Spinal cord (tissue), 10 donors: ENCODE results near the gene HMGXB4. TPM values are rescaled to one million over a fixed set of nuclear protein-coding genes. Genes with fewer than 3 reads are reported as not detected.

Source experiments
- DNase-seq, 6 donors: peaks; one replicate each; pipeline versions ENCODE4 v3.0.0 to v3.0.0-alpha.2; 2013 to 2015; ENCODE audit warnings: low spot score in 6 of 6, low read depth in 4 of 6
- H3K27ac ChIP-seq: one replicate; pipeline ENCODE4 v1.5.1; 2013; ENCODE audit warnings: low read depth, low read length, control low read depth
- H3K27me3 ChIP-seq: one replicate; pipeline ENCODE4 v1.6.1; 2013; ENCODE audit warnings: low read length; ENCODE audit not compliant: control insufficient read depth, insufficient read depth
- H3K36me3 ChIP-seq: one replicate; pipeline ENCODE4 v1.6.1; 2013; ENCODE audit warnings: low read length; ENCODE audit not compliant: control insufficient read depth, insufficient read depth
- H3K4me1 ChIP-seq: one replicate; pipeline ENCODE4 v1.6.1; 2013; ENCODE audit warnings: low read length; ENCODE audit not compliant: control insufficient read depth, insufficient read depth
- H3K4me3 ChIP-seq: one replicate; pipeline ENCODE4 v1.5.1; 2013; ENCODE audit warnings: low read depth, low read length, control low read depth
- H3K9me3 ChIP-seq: one replicate; pipeline ENCODE4 v1.6.1; 2013; ENCODE audit warnings: low read length; ENCODE audit not compliant: control insufficient read depth, insufficient read depth
- WGBS: methylation state at CpG from one replicate; pipeline ENCODE4 v1.1.5; 2013; ENCODE audit warnings: missing lambda C conversion rate; ENCODE audit not compliant: insufficient coverage; 5-methylcytosine and 5-hydroxymethylcytosine counted together
- polyA plus RNA-seq, 2 donors: library from polyadenylated mRNA; unstranded; fragments of 120-200 nt; gene quantifications; one replicate each; pipeline ENCODE4 v1.2.1, GENCODE V29; 2013; ENCODE audit not compliant: insufficient read length in 2 of 2
- total RNA-seq, 2 donors: library from RNA; depleted of rRNA in 1 of 2; stranded (reverse); fragments of 120-200 nt in 1 of 2; fragments of >200 nt in 1 of 2; gene quantifications; one replicate each; pipeline versions ENCODE4 v1.2.3 to v1.2.4, GENCODE V29; 2013 to 2014
- donor health status: healthy.

The HMGXB4 gene
- total and polyA plus RNA-seq, 4 donors = 13.9 to 25.6 (median 22.0) TPM

DNA sequence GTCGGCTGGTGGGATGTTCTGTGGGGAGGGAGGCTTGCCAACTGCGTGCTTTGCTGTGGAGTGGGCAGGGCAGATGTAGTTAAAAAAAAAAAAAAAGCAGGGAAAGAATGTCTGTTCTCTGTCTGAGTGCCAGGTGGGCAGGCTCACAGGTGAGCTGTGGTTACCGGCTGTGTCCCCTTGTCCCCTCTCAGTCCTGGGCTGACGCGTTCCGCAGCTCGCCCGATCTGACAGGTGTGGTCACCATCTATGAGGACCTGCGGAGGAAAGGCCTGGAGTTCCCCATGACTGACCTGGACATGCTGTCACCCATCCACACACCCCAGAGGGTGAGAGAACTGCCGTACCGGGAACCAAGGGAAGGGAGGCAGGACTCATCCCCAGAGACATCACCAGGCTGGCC, 66.0 kb downstream of the HMGXB4 start:
- peaks cover 86% of the 10 kb centered on the region for H3K36me3 ChIP-seq
- no peaks in the 10 kb centered on the region for H3K4me1 ChIP-seq
- H3K27me3 ChIP-seq = no peaks in the 10 kb centered on the region
- H3K9me3 ChIP-seq = no peaks in the 10 kb centered on the region
- DNase-seq = no peak
- WGBS = 97% methylated on average over 11 of the region's 11 CpGs
- H3K4me3 ChIP-seq = no peak overlapping the region
- no peak overlapping the region for H3K27ac ChIP-seq

DNA sequence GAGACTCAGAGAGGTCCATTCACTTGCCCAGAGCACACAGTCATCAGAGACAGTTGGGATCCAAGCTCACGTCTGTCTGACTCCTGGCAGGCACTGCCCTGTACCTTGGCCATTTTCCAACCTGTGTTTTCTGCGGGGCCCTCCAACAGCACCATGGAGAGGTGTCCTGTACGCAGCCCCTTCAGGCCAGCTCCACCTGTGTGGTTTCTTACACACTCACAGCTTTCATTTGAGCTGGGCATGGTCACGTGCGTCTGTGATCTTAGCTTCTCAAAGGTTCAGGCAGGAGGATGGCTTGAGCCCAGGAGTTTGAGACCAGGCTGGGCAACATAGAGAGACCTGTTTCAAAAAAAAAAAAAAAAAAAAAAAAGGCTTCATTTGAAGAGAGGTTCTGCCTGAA, 66.8 kb downstream of the HMGXB4 start:
- DNase-seq = no peak
- WGBS = 95% methylated on average over 5 of the region's 5 CpGs
- H3K27me3 ChIP-seq = no peaks in the 10 kb centered on the region
- peaks cover 86% of the 10 kb centered on the region for H3K36me3 ChIP-seq
- no peaks in the 10 kb centered on the region for H3K4me1 ChIP-seq
- H3K9me3 ChIP-seq = no peaks in the 10 kb centered on the region
- H3K27ac ChIP-seq = no peak overlapping the region
- no peak overlapping the region for H3K4me3 ChIP-seq

DNA sequence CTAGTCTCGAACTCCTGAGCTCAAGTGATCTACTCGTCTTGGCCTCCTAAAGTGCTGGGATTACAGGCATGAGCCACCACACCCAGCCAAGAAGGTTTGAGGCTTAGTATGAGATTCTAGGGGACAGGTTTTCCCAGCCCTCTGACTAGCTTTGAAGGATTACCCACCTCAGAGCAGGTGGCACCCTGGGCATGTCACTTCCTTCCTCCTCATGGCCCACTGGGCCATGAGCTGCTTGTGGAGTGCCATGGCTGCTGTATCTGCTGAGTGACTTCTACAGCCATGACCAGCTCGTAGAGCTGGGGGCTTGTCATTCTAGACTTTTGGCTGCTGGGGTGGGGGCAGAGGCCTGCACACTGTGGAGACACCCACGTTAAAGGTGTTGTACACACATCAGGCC, 67.5 kb downstream of the HMGXB4 start:
- Histone ChIP-seq H3K36me3 (peaks cover 81% of the 10 kb centered on the region), H3K4me3 (no peak overlapping the region), H3K27ac (no peak overlapping the region), H3K9me3 (no peaks in the 10 kb centered on the region), H3K27me3 (no peaks in the 10 kb centered on the region), H3K4me1 (no peaks in the 10 kb centered on the region)
- WGBS = 94% methylated on average over 4 of the region's 4 CpGs
- no peak for DNase-seq

GRCh38 chr22:35325209-35325608, 67.9 kb downstream of the HMGXB4 start:
- Histone ChIP-seq H3K36me3 (peaks cover 81% of the 10 kb centered on the region), H3K27ac (no peak overlapping the region), H3K9me3 (no peaks in the 10 kb centered on the region), H3K4me1 (no peaks in the 10 kb centered on the region), H3K27me3 (no peaks in the 10 kb centered on the region), H3K4me3 (no peak overlapping the region)
- no CpG with 5 or more reads among the region's 5 CpGs for WGBS
- DNase-seq = no peak

DNA sequence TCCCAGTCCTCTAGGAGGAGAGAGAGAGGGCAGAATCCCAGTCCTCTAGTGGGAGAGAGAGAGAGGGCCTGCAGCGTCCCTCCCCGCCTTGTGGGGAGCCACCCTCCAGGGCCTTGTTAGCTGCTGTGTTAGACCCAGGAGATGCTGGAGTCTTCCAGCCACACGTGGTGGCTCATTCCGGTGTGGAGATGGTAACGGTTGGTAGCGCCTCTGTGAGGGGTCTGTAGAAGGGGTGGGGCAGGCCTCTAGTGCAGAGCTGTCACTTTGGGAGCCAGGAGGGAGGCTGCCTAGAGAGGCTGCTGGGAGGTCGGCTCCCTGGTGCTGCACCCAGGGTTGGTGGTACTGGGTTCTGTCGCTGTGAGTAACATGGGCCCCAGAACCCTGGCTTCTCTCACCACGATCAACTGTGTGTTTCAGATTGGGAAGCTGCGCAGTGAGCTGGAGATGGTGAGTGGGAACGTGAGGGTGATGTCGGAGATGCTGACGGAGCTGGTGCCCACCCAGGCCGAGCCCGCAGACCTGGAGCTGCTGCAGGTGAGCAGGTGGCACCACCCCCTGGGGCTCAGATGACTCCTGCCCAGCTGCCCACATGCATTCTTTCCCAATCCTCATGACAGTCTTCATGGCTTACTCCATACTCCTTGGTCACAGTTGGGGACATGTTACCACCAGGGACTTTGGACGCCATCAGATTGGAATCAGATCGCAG, 69.7 kb downstream of the HMGXB4 start:
- peaks cover 81% of the 10 kb centered on the region for H3K36me3 ChIP-seq
- no peak overlapping the region for H3K4me3 ChIP-seq
- 92% methylated on average over 15 of the region's 17 CpGs for WGBS
- H3K4me1 ChIP-seq = no peaks in the 10 kb centered on the region
- DNase-seq = no peak
- no peak overlapping the region for H3K27ac ChIP-seq
- no peaks in the 10 kb centered on the region for H3K9me3 ChIP-seq
- no peaks in the 10 kb centered on the region for H3K27me3 ChIP-seq

- 93% methylated on average over 18 of the region's 21 CpGs for WGBS
- no peaks in the 10 kb centered on the region for H3K4me1 ChIP-seq
These were observed 70.6 kb downstream of the HMGXB4 start for GRCh38 chr22:35327690-35328471.

DNA sequence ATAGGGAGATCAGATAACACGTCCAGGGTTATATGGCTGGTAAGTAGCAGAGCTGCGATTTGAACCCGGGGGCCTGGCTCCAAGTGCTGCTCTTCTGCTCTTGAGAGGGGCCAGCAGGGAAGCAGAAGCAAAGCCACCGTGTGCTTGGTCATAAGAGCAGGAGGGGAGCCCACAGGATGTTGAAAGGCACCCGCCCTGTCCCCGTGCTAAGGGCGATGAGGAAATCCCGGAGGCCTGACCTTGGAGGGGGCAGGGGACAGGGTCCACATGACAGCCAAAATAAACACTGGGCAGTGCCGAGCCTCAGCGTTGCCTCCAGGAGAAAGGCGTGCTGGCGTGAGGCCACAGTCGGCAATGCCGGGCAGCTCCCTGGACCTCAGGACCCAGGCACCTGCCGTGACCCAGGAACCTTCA, 71.2 kb downstream of the HMGXB4 start:
- WGBS = 94% methylated on average over 14 of the region's 15 CpGs
- peaks cover 78% of the 10 kb centered on the region for H3K36me3 ChIP-seq

More at GRCh38 chr22:35327690-35328471, 70.6 kb downstream of the HMGXB4 start:
- H3K27ac ChIP-seq = no peak overlapping the region
- H3K27me3 ChIP-seq = no peaks in the 10 kb centered on the region
- no peaks in the 10 kb centered on the region for H3K9me3 ChIP-seq
- DNase-seq = no peak
- no peak overlapping the region for H3K4me3 ChIP-seq
- peaks cover 78% of the 10 kb centered on the region for H3K36me3 ChIP-seq

GRCh38 chr22:35329114-35329847, 72.0 kb downstream of the HMGXB4 start:
- no peaks in the 10 kb centered on the region for H3K4me1 ChIP-seq
- peaks cover 78% of the 10 kb centered on the region for H3K36me3 ChIP-seq
- H3K27ac ChIP-seq = no peak overlapping the region
- H3K9me3 ChIP-seq = no peaks in the 10 kb centered on the region
- DNase-seq = no peak
- WGBS = 100% methylated on average over 1 of the region's 12 CpGs
- H3K4me3 ChIP-seq = no peak overlapping the region
- no peaks in the 10 kb centered on the region for H3K27me3 ChIP-seq

More for the DNA sequence above, 71.2 kb downstream of the HMGXB4 start:
- H3K27me3 ChIP-seq = no peaks in the 10 kb centered on the region
- no peaks in the 10 kb centered on the region for H3K4me1 ChIP-seq
- no peak overlapping the region for H3K4me3 ChIP-seq
- no peak overlapping the region for H3K27ac ChIP-seq
- no peak for DNase-seq
- H3K9me3 ChIP-seq = no peaks in the 10 kb centered on the region

DNA sequence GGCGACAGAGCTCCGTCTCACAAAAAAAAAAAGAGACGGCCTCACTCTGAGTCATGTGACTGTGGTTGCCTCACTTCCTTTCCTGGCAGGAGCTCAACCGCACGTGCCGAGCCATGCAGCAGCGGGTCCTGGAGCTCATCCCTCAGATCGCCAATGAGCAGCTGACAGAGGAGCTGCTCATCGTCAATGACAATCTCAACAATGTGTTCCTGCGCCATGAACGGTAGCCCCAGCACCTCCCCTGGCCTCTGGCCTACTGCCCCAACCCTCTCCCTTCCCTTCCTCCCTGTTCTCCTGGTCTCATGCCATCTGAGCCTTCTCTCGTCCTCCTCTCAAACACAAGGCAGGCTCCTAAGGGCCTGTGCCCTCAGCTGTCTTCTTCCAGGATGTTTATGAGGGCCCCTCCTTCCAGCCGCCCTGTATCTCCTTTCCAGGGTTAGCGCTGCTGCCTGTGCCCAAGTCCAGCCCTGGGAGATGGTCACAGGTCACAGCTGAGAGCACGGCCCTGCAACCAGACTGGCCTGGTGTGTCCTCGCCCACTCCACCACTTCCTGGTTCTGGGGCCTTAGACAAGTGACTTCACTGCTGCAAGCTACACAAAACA, 73.1 kb downstream of the HMGXB4 start:
- Histone ChIP-seq H3K27me3 (no peaks in the 10 kb centered on the region), H3K4me1 (no peaks in the 10 kb centered on the region), H3K9me3 (no peaks in the 10 kb centered on the region), H3K27ac (no peak overlapping the region), H3K4me3 (no peak overlapping the region), H3K36me3 (peaks cover 81% of the 10 kb centered on the region)
- 64% methylated on average over 15 of the region's 16 CpGs for WGBS
- no peak for DNase-seq
